GM12864 (cell line): ENCODE data around the gene WDR5.
A peak's percentile ranks its signal among the peaks of the same experiment; 100 is the strongest.

Experiments used
- DNase-seq: peaks from one replicate; pipeline ENCODE4 v3.0.0-alpha.2; 2011; ENCODE audit warnings: low read depth
- H3K4me3 ChIP-seq: 2 replicates; pipeline ENCODE4 v1.5.1; 2011; ENCODE audit warnings: mild to moderate bottlenecking, low read depth, low read length, control low read depth
- TF ChIP-seq, protein P1 (sequence below): IDR thresholded peaks from 2 replicates; pipeline ENCODE4 v1.5.1; 2011; ENCODE audit warnings: low read depth, mild to moderate bottlenecking, moderate library complexity, low read length, control low read depth, inconsistent platforms; ENCODE audit errors: missing control alignments

WDR5 gene

GRCh38 chr9:134145262-134145661 is 9.4 kb downstream of the WDR5 start:
- no peak for DNase-seq
- no peak overlapping the region for H3K4me3 ChIP-seq
- TF ChIP-seq, protein P1, sequence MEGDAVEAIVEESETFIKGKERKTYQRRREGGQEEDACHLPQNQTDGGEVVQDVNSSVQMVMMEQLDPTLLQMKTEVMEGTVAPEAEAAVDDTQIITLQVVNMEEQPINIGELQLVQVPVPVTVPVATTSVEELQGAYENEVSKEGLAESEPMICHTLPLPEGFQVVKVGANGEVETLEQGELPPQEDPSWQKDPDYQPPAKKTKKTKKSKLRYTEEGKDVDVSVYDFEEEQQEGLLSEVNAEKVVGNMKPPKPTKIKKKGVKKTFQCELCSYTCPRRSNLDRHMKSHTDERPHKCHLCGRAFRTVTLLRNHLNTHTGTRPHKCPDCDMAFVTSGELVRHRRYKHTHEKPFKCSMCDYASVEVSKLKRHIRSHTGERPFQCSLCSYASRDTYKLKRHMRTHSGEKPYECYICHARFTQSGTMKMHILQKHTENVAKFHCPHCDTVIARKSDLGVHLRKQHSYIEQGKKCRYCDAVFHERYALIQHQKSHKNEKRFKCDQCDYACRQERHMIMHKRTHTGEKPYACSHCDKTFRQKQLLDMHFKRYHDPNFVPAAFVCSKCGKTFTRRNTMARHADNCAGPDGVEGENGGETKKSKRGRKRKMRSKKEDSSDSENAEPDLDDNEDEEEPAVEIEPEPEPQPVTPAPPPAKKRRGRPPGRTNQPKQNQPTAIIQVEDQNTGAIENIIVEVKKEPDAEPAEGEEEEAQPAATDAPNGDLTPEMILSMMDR: no peak

GRCh38 chr9:134146774-134147493 is 11.1 kb downstream of the WDR5 start:
- TF ChIP-seq, protein P1: peak; percentile 1
- no peak for DNase-seq
- H3K4me3 ChIP-seq: no peak overlapping the region

- DNase-seq: no peak
- no peak overlapping the region for H3K4me3 ChIP-seq
- TF ChIP-seq, protein P1: no peak
Observed at GRCh38 chr9:134149380-134149779, 13.5 kb downstream of the WDR5 start.

GRCh38 chr9:134150557-134151214 is 14.8 kb downstream of the WDR5 start:
- no peak for DNase-seq
- TF ChIP-seq, protein P1: no peak
- no peak overlapping the region for H3K4me3 ChIP-seq

DNA sequence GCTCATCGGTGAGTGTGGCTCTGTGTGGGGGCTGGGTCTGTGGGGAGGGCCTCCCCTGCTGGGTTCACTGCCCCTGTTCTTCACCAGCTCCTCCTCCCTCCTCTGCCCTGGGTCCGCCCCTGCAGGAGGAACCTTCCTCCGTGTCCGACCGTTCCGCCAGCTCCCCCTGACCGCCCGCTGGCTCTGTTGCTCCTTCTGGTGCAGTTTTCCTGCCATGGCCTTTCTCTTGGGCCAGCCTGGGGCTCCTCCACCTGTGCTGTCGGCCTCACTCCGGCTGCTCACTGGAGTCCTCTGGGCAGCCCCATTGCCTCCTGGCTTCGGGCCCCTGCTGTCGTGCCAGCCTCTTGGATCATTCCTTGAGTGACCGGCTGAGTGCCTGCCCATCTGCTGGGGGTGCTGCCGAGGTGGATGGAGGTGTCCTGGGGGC is 16.2 kb downstream of the WDR5 start:
- H3K4me3 ChIP-seq: no peak overlapping the region
- TF ChIP-seq, protein P1: no peak
- DNase-seq: no peak

DNA sequence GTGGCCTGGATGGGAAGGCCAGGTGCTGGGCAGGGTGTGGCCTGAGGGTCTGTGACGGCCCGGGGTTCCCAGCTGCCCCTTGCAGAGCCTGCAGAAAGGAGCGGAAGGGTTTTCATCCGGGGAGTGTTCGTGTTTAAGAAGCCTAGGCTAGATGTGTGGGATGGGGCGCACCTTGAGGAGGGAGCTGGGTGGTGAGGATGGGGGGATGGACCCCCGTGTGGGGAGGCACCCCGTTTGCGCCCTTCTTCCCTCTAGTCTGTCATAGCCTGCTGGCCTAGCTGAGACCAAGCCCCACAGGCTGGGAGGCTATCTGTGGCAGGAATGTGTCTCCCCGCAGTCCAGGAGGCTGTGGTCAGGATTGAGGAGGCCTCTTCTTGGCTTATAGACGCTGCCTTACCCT is 16.6 kb downstream of the WDR5 start:
- TF ChIP-seq, protein P1: no peak
- no peak for DNase-seq
- H3K4me3 ChIP-seq: no peak overlapping the region
